HEK293T (cell line): ENCODE results near the gene ATP5F1D.

Experiments
- CTCF ChIA-PET: fragments of 350-600 bp; formaldehyde crosslinking; extraction: SDS; loops from one replicate; lab custom pipeline; 2021; ENCODE audit warnings: antibody characterized with exemption, inconsistent platforms; lab: Yijun Ruan, JAX
- POLR2A ChIA-PET: fragments of 350-600 bp; formaldehyde crosslinking; extraction: SDS; loops from one replicate; lab custom pipeline; 2020; ENCODE audit warnings: antibody characterized with exemption, inconsistent platforms; lab: Yijun Ruan, JAX
- DNase-seq: peaks from one replicate; pipeline ENCODE4 v3.0.0; 2012; ENCODE audit warnings: mixed read lengths; ENCODE audit errors: extremely low spot score
- ARNT ChIP-seq: fragments of 450-650 bp; IDR thresholded peaks from 2 replicates; pipeline ENCODE4 v1.6.1; 2017; ENCODE audit warnings: mild to moderate bottlenecking
- BHLHE40 ChIP-seq: fragments of 450-650 bp; IDR thresholded peaks from 2 replicates; pipeline ENCODE4 v1.6.1; 2016; ENCODE audit warnings: mild to moderate bottlenecking, moderate library complexity, borderline replicate concordance
- CTBP1 ChIP-seq: fragments of 450-650 bp; IDR thresholded peaks from 2 replicates; pipeline ENCODE4 v1.6.1; 2016; ENCODE audit warnings: borderline replicate concordance
- ELF4 ChIP-seq: fragments of 450-650 bp; IDR thresholded peaks from 2 replicates; pipeline ENCODE4 v1.6.1; 2017; ENCODE audit warnings: antibody characterized with exemption
- FOXA1 ChIP-seq: fragments of 450-650 bp; IDR thresholded peaks from 2 replicates; pipeline ENCODE4 v1.6.1; 2016; ENCODE audit warnings: mild to moderate bottlenecking
- FOXK2 ChIP-seq: fragments of 450-650 bp; IDR thresholded peaks from 2 replicates; pipeline ENCODE4 v1.6.1; 2016; ENCODE audit warnings: mild to moderate bottlenecking
- FOXM1 ChIP-seq: fragments of 450-650 bp; IDR thresholded peaks from 2 replicates; pipeline ENCODE4 v1.6.1; 2017; ENCODE audit warnings: mild to moderate bottlenecking, borderline replicate concordance
- HDGF ChIP-seq: fragments of 450-650 bp; IDR thresholded peaks from 2 replicates; pipeline ENCODE4 v1.6.1; 2017; ENCODE audit warnings: antibody characterized with exemption, borderline replicate concordance
- L3MBTL2 ChIP-seq: fragments of 450-650 bp; conservative IDR thresholded peaks from 2 replicates; pipeline ENCODE4 v1.6.1; 2016; ENCODE audit warnings: mild to moderate bottlenecking
- LEF1 ChIP-seq: fragments of 450-650 bp; IDR thresholded peaks from 2 replicates; pipeline ENCODE4 v1.6.1; 2017; ENCODE audit warnings: mild to moderate bottlenecking, borderline replicate concordance
- NFRKB ChIP-seq: fragments of 450-650 bp; IDR thresholded peaks from 2 replicates; pipeline ENCODE4 v1.6.1; 2016; ENCODE audit warnings: mild to moderate bottlenecking, moderate library complexity
- PKNOX1 ChIP-seq: fragments of 450-650 bp; IDR thresholded peaks from 2 replicates; pipeline ENCODE4 v1.6.1; 2016
- SP1 ChIP-seq: fragments of 450-650 bp; IDR thresholded peaks from 2 replicates; pipeline ENCODE4 v1.6.1; 2017
- SUZ12 ChIP-seq: fragments of 450-650 bp; IDR thresholded peaks from 2 replicates; pipeline ENCODE4 v1.6.1; 2016; ENCODE audit warnings: mild to moderate bottlenecking
- TARDBP ChIP-seq: fragments of 450-650 bp; IDR thresholded peaks from 2 replicates; pipeline ENCODE4 v1.6.1; 2016
- ZNF384 ChIP-seq: fragments of 450-650 bp; IDR thresholded peaks from 2 replicates; pipeline ENCODE4 v1.6.1; 2016

Gene ATP5F1D

GRCh38 chr19:1214862-1215731 lies 26.5 kb upstream of the ATP5F1D start:
- DNase-seq = no peak
- TF ChIP-seq TARDBP (no peak), LEF1 (no peak), BHLHE40 (no peak), ZNF384 (no peak), SP1 (no peak), FOXM1 (no peak), FOXA1 (no peak), SUZ12 (no peak), PKNOX1 (no peak), CTBP1 (no peak), HDGF (no peak), ARNT (no peak), NFRKB (no peak), FOXK2 (no peak), ELF4 (no peak), L3MBTL2 (no peak)
- ChIA-PET CTCF (interaction anchor here (1.1 kb wide), 1 partner anchor 92 kb away, joined by 5 read pairs; no protein-coding TSS in a partner anchor), POLR2A (no interaction called here)

- TF ChIP-seq SP1 (no peak), FOXA1 (no peak), L3MBTL2 (no peak), ZNF384 (no peak), ARNT (no peak), BHLHE40 (no peak), FOXM1 (no peak), FOXK2 (no peak), ELF4 (no peak)
- POLR2A ChIA-PET = interaction anchor here (0.9 to 2.1 kb wide), 4 partner anchors 12 to 113 kb away, joined by 3 to 14 read pairs (median 4); partner anchors contain the start of genes CIRBP and GPX4
- CTCF ChIA-PET = interaction anchor here (1.3 to 2.1 kb wide), 3 partner anchors 13 to 103 kb away, joined by 5 to 7 read pairs (median 7); no protein-coding TSS in a partner anchor
Observed at GRCh38 chr19:1216756-1217155, 24.8 kb upstream of the ATP5F1D start.

GRCh38 chr19:1217366-1217765 lies 24.2 kb upstream of the ATP5F1D start:
- ChIA-PET CTCF (interaction anchor here (0.7 to 2.1 kb wide), 5 partner anchors 14 to 209 kb away, joined by 3 to 7 read pairs (median 5); no protein-coding TSS in a partner anchor), POLR2A (interaction anchor here (0.9 to 2.1 kb wide), 4 partner anchors 13 to 113 kb away, joined by 3 to 14 read pairs (median 4); partner anchors contain the start of genes CIRBP and GPX4)
- TF ChIP-seq L3MBTL2 = no peak
- no peak for TF ChIP-seq FOXA1
- TF ChIP-seq PKNOX1 = peak; percentile 62
- no peak for DNase-seq

More at GRCh38 chr19:1216756-1217155, 24.8 kb upstream of the ATP5F1D start:
- no peak for DNase-seq

GRCh38 chr19:1218751-1219567 lies 22.6 kb upstream of the ATP5F1D start:
- TF ChIP-seq FOXM1 (no peak), NFRKB (no peak), ARNT (no peak), ELF4 (no peak), HDGF (no peak), BHLHE40 (no peak), LEF1 (no peak), CTBP1 (no peak), SP1 (no peak)
- DNase-seq = no peak
- ChIA-PET CTCF (interaction anchor here (2.1 kb wide), 1 partner anchor 106 kb away, joined by 7 read pairs; no protein-coding TSS in a partner anchor), POLR2A (interaction anchor here (2.1 kb wide), 1 partner anchor 50 kb away, joined by 14 read pairs; the partner anchor contains the start of gene CIRBP)

GRCh38 chr19:1219786-1220476 lies 21.6 kb upstream of the ATP5F1D start:
- POLR2A ChIA-PET = interaction anchor here (2.6 kb wide), 1 partner anchor 49 kb away, joined by 20 read pairs; the partner anchor contains the start of gene CIRBP
- CTCF ChIA-PET = interaction anchor here (1.4 kb wide), 1 partner anchor 21 kb away, joined by 5 read pairs; no protein-coding TSS in a partner anchor
- TF ChIP-seq PKNOX1 (no peak), ZNF384 (no peak), FOXA1 (no peak), SP1 (no peak), NFRKB (no peak)
- DNase-seq = no peak
